GM19463 (cell line): ENCODE measurements around the gene CARMIL1.
"Not testable (repeated sequence)": the region's sequence is repeated elsewhere in the genome, so short reads cannot be mapped to it uniquely, and the experiment has no call there.

ENCODE experiments used
- ATAC-seq: cut with Tn5 transposase; IDR thresholded peaks from one replicate; pipeline ENCODE4 v1.9.1; 2021; ENCODE audit warnings: mild to moderate bottlenecking, moderate library complexity; ENCODE audit not compliant: unreplicated experiment

The CARMIL1 gene

DNA sequence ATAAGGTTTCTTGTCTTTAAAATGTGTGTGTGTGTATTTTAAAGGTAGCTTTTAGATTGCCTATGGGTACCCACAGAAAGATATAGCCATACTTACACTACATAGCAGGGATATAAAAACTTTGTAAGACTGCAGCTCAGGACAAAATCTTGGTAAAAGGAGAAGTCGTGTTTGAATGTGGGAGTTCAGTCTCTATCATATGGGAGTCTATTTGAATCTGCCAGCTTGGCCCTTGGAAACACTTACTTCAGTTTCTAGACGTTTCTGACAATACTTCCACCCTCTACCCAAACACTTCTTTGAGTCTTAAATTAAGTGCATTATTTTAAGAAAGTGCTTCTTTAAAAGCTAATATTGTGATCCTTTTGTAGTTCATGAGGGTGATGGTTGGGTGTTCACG, 155.7 kb downstream of the CARMIL1 start:
- ATAC-seq = no peak

DNA sequence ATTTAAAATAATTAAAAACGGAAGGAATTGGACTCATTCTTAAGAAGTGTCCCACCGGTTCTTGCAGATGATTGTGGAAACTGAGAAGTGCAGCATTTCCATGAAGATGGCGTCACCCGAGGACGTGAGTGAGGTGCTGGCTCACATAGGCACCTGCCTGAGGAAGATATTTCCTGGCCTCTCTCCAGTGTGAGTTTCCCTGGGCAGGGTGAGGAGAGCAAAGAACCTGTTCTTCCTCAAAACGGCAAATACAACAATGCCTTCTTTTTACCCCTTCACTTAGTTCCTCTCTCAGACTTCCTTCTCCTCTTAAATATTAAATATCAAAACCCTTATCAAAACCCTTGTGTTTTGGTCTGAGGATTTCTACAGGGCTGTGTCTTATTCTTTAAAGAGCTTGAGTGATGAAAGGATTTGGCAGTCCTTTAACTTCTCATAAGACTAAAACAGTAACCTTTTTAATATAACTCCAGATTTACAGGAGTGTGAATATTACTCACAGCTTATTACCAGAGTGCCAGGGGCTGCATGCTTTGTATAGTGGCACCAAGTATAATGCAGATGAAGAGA, 156.3 kb downstream of the CARMIL1 start:
- ATAC-seq = no peak

DNA sequence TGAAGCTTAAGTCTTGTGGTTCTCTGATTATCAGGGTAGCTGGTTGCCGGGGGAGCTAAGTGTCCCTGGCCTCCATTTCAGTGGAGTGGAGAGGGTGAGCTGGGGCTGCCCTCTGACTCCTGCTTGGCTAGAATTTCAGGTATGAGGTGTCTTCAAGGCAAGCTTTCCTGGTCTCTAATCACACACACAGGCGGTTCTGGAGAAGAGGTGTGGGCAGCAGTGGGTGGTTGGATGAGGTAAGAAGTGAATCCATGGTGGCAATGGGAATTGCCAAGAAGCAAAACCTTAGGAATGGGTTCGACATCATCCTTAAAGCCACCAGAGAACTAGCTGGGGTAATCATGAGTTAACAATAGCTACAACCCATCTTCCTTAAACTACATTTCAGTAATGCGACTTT, 157.6 kb downstream of the CARMIL1 start:
- ATAC-seq = no peak

DNA sequence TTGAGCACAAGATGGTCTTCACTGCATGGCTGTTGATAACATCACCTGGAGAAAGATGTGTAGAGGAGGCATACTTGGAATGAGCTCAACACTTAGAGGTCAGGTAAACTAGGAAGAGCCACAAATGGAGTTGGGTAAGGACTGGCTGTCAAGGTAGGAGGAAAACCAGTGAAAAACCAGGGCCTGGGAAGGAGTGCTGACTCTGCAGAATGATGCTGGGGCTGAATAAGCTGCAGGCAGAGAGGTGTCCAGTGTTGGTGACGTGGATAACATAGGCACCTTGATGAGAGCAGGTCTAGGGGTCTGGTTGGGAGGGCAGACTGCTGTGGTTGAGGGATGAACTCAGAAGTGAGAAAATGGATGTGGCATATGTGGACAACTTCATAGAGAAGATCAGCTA, 160.2 kb downstream of the CARMIL1 start:
- no peak for ATAC-seq

DNA sequence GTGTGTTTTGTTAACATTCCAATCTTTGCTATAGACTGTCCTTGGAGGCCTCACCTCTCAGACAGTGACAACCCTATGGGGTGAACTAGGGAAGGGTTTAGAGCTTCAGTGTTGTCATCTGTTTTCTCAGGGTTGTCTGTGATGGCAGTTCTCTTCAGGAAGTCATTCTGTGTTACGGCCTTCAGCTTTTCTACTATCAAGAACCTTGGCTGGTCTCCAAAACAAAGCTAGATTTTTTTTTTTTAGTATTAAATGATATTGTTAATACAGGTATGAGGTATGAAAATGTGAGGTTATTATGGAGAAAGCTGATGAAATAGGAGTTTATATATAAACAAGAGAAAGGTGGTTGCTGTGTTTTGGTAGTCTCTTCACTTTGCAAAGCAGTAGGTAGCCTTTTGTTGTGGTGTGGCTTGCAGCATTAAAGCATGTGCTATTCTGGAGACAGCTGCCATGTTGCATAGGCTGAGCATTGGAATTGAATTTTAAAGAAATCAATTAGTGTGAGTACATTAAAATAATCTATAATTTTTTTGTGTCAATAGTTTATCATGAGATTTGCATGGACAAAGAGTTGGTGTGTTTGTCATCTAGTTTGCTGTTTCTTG, 162.6 kb downstream of the CARMIL1 start:
- no peak for ATAC-seq

DNA sequence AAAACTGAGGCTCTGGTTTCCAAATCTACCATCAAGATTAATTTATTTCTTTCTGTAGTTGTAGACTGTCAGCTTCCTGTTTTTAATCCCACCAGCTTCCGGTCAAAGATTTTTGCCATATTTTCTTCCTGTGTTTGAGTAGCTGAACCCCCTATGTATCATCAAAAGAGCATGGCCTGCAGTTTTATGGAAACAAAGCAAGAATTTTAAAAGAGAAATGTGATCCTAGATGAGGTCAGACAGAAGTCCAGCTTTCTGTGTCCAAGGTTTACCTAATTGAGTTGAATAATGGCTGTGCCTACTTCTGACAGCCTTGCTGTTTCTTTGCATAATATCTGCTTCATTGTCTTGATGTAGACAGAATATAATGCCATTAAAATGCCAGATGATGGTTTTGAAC, 163.7 kb downstream of the CARMIL1 start:
- ATAC-seq = no peak

DNA sequence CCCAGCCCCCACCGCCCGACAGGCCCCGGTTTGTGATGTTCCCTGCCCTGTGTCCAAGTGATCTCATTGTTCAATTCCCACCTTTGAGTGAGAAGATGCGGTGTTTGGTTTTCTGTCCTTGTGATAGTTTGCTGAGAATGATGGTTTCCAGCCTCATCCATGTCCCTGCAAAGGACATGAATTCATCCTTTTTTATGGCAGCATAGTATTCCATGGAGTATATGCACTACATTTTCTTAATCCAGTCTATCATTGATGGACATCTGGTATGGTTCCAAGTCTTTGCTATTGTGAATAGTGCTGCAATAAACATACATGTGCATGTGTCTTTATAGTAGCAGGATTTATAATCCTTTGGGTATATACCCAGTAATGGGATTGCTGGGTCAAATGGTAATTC, 165.3 kb downstream of the CARMIL1 start:
- not testable (repeated sequence) for ATAC-seq

DNA sequence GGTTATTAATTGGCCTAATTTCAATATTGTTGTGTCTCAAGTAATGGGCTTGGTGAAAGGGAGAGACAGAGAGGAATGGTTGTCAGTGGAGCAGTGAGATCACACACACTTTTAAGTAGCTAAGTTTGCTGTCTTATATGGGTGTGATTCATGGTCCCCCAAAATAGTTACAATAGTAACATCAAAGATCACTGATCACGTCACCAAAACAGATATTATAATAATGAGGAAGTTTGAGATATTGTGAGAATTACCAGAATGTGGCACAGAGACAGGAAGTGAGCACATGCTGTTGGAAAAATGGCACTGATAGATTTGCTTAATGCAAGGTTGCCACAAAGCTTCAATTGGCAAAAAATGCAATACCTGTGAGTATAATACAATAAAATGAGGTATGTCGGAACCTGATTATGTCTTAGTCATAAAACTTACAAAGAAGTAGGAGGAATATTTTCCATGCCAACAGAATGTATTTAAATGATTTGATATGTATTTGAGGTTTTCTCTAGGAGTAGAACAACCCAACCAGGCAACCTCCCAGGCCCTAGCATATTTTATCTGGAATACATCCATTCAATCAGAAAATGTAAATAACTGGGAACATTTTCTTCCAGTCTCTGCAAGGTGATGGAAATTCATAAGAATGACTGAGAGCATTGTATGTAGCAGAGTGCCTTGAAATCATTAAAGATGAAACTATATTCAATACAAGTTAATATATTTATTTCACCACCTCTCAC, 167.8 kb downstream of the CARMIL1 start:
- no peak for ATAC-seq

DNA sequence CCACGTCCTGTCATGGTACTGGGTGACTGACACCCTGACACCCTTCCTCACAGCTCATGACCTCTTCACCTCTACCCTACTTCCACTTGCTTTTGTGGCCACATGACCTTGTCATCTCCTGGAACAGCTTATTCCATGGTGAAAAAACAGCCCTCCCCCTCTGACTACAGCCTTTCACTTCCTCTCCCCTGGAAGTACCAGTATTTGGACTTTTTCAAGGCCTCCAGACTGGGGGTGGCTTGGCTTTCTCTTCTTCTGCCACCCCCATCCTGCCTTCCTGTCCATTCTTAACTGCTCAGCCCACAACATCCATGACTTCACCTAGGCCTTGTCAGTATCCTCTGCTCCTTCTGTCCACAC, 168.4 kb downstream of the CARMIL1 start:
- ATAC-seq = no peak

DNA sequence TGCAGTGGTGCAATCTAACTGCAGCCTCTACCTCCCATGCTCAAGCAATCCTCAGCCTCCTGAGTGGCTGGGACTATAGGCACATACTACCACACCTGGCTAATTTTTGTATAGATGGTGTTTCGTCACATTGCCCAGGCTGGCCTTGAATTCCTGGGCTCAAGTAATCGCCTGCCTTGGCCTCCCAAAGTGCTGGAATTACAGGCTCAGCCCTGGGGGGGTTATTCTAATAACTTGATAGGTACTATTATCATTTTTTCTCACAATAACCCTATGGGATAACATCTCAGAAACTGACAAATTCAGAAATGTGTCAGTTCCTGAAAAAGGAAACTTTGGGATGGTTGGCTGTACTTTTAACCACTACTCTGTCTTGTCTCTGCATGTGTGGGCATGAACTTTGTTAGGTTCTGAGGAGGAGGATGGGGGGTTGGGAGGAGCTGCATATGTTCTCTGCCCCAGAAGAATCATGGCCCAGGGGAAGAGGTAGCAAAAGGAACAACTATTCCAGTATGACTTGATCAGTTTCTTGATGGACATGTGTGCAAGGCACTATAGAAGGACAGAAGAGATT, 169.9 kb downstream of the CARMIL1 start:
- no peak for ATAC-seq

DNA sequence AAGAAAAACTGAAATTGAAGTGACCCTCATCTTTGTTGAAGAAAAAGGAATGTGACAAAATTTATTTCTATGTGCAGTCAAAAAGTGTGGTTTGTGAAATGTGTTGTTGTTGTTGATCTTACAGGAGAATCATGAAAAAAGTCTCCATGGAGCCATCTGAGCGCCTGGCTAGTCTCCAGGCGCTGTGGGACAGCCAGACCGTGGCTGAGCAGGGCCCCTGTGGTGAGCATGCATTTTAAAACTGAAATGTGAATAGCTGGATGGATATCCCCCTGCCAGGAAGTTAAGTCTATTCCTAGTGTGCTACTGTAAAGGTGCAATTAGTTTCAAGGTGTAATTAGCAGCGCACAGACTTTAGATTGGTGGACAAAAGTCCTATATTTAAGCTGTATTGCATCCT, 170.6 kb downstream of the CARMIL1 start:
- ATAC-seq = no peak

DNA sequence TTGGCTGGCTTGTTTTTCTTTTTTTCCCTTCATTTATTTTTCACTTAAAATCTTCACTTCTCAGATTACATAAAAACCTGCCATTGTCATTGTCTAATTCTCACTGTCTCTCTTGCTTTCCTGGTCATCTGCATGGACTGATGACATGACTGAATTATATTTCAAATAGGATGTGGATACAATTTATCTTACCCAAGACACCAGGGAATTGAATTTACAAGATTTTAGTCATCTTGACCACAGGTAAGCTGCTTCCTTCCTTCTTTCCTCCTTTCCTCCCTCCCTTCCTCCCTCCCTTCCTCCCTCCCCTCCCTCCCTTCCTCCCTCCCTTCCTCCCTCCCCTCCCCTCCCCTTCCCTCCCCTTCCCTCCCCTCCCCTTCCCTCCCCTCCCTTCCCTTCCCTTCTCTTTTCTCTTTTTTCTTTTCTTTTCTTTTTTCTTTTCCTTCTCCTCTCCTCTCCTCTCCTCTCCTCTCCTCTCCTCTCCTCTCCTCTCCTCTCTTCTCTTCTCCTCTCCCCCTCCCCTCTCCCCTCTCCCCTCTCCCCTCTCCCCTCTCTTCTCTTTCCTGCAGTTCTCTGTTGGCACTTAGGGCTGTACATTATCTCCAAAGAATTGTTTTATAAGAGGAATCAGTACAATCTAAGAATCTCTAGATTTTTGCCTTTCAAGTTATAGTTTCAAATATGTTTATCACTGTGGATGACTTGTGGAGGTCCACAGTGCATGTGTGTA, 171.5 kb downstream of the CARMIL1 start:
- no peak for ATAC-seq

DNA sequence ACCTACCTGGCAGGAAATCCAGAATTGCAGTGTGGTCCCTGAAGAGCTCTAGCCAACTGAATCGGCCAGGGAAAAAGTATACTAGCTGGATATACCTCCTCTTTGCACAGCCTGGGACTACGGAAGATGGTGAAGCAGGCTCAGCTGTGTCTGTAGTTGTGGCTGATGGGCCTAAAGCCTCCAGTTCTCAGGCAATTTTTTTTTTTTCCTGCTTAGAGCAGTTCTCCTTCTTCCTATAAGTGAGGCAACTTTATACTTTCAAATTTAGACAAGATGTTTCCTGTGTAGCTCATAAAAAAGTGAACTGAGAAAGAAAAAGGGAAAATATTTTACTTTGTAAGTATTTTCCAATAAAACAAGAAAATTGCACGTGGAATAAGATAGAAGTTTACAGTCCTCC, 172.9 kb downstream of the CARMIL1 start:
- no peak for ATAC-seq

DNA sequence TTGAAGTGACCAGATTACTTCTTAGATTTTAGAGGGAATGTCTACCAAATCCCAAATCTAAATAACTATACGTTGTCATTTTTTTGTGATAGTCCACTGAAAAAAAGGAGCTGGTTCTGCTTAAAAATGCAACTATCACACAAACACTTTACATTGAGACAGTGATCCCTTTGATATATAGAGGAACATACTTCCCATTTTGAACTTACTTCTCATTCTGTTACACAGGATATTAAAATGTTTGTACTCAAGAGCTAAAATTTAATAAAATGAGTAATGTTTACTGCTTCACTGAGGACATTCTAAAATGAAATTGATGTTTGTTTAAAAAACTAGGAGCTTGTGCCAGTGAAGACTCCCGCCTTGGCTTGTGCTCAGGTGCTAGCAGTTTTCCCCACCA, 174.1 kb downstream of the CARMIL1 start:
- no peak for ATAC-seq

DNA sequence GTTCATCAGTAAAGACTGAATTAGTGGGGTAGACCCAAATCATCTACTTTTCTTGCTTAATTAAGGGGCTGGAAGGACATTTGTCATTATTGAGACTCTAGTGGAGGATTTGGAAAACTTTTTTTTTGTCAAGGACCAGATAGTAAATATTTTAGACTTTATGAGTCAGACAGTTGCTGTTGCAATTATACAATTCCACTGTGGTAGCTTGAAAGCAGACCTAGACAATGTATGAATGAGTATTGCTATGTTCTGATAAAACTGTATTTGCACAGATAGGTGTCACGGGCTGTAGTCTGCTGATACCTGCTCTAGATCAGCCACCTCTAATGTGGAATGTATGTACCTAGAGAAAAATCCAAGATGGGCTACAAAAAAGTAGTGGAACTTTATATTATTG, 175.0 kb downstream of the CARMIL1 start:
- ATAC-seq = no peak

DNA sequence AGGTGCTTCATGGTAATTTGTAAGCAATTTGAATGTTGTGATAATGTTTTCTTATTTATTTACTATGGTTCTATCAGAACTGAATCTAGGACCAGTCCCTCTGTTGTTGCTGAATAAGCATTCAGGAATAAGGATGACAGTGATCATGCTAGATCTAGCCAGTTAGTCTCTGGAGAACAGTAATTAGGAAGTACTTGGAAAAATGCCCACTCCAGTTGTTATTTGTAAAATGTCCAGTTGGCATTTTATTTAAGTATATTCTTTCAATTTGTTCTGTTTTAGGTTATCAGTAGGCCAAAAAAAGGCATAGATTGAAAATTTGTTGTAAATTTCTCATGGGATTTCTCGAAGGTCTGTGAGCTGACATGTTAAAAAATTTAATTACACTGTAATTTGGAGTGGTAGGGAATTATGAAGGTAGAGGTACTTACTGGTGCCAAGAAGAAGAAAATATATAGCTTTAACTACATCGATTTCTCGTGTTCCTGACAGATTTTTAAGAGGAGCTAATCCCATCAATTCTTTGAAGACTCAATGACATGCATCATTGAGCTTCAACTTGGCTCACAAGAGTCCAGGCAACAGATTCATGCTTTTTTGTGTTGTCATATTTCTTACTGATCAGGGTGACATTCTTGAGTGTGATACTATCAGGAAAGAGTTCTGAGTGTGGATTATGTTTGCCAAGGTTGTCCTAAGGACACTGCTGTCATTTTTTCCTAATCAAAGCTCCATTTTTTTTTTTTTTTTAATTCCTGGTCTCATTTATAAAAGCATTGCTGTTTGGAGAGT, 177.3 kb downstream of the CARMIL1 start:
- ATAC-seq = no peak

DNA sequence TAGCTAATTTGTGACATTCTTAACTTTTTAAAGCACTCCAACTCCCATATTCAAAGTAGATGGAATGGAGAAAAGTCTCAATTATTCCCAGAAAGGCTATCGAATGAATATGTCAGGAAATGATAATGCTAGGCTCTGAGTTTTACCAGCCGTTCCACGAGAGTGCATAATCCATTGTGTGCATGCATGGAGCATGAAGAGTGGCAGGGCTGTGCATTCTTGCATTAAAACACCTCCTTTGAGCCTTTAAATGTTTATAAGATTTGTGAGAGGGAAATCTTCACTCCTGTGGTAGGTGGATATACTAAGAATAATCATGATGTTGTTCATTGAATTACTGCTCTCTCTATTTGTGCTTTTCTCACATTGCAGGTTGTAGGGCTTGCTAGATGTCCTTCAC, 178.3 kb downstream of the CARMIL1 start:
- no peak for ATAC-seq

DNA sequence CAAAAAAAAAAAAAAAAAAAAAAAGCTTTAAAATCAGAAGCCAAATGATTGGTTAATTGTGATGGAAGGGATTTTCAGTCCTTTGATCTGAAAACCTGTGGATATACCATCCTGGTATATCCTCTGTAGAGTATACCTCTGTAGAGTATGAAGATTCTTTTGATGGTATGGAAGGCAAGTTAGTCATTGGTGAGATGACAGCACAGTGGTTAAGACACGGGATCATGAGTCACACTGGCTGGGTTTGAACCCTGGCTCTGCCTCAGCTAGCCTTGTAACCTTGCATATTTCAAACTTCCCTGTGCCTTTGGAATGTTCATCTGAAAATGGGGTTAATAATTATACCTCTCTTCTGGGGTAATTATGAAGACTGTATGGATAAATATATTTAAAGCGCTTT, 179.3 kb downstream of the CARMIL1 start:
- no peak for ATAC-seq

DNA sequence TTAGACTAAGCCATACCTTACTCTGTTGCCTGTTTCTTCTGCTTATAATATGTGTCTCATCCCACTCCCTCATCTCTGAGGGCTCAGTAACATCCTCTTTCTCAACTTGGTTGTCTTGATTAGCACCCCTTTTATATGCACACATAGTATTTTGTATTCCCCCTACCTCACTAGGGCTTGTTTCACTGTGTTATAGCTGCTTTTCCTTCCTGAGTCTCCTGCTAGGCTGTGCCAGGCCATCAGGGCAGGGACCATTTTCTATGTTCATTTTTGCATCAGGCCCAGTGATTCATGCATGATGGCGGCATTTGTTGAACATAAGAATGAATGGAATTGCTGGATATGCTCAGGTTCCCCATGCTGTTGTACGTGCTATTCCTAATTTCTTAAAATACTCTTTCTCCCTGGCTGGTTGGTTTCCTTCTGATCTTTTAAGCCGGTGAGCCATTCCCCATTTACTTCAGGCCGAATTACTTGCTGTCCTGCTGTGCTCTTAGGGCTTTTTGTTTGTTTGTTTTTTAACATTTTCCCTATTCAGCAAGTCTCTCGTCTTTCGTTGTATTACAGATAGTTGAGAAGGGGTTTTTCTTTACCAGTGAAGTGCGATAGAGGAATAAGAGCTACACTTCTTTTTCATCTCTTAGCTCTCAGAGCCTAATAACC, 183.2 kb downstream of the CARMIL1 start:
- no peak for ATAC-seq

DNA sequence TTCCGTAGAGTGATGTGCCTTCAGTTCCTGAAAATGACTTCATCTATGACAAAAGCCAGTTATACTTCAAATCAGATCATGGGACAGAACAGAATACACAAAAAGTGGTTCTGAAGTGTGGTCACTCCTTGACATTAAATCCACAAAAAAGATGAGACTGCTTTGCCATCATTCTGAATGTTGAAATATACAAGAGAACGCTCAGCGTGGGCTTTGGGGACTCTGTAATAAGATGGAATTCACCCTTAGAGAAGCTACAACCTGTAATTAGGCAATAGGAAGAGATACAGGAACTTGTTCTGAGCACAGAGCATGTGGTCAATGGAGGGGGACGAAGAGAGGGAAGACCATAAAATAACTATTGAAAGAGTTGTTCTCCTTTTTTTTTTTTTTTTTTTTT, 184.3 kb downstream of the CARMIL1 start:
- no peak for ATAC-seq
